Measurements from ENCODE around the gene C3orf38. TPM values are rescaled to one million over a fixed set of nuclear protein-coding genes. Genes with fewer than 3 reads are reported as not detected.

C3orf38 gene
- total RNA-seq, 2 experiments from 2014 or later = 27.5 TPM

DNA sequence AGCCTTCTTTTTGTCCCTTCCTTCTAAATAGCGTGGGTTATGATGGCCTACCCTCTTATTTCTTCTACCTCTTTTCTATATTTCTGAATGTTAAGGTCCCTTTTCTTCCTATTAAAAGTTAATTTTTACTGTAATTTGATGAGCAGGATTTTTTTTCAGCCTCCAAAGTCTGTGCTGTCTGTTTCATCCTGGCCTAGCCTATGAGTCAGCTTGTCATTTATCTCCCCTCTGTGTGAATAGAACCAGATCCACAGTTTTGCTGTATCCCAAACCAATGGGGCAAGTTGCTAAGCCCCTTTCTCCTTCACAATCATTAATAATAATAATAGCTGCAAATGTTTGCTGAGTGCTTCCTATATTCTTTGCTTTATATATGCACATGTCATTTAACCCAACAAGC is 18.1 kb upstream of the C3orf38 start:
- H2AFZ ChIP-seq (ENCODE audit: low read length) = no peak overlapping the region
- H3K4me1 ChIP-seq (ENCODE audit: insufficient read depth, low read length, poor library complexity, severe bottlenecking) = no peaks in the 10 kb centered on the region
- DNase-seq (ENCODE audit: low spot score) = no peak
- no peaks in the 10 kb centered on the region for H3K79me2 ChIP-seq (ENCODE audit: insufficient read depth, low read depth, low read length)
- ChIA-PET CTCF (ENCODE audit: unreplicated experiment) (no interaction called here), POLR2A (interaction anchor here (1.0 to 3.5 kb wide), 4 partner anchors 15 to 58 kb away, joined by 3 to 13 read pairs (median 6); partner anchors contain the start of gene C3orf38)
- H3K27ac ChIP-seq (ENCODE audit: low read depth, low read length, poor library complexity, severe bottlenecking) = no peak overlapping the region
- 0 out of 2 replicates have a peak, but pooled peaks cover 3% of the 10 kb centered on the region for H4K20me1 ChIP-seq (ENCODE audit: insufficient read depth, low read length)
- H3K4me3 ChIP-seq (ENCODE audit: low read depth, low read length, poor library complexity, severe bottlenecking) = no peak overlapping the region
- peaks cover 62% of the 10 kb centered on the region for H3K36me3 ChIP-seq (ENCODE audit: insufficient read depth, low read length)
- H3K9me2 ChIP-seq (ENCODE audit: insufficient read depth, low read length) = no peaks in the 10 kb centered on the region
- H3K4me2 ChIP-seq (ENCODE audit: low read length) = no peak overlapping the region
- H3K9me3 ChIP-seq (ENCODE audit: low read length) = no peaks in the 10 kb centered on the region
- TF ChIP-seq EZH2phosphoT487 (IDR thresholded peaks at IDR 0.05; ENCODE audit: borderline replicate concordance, low read depth, low read length) = no peak
- TF ChIP-seq, protein P1, sequence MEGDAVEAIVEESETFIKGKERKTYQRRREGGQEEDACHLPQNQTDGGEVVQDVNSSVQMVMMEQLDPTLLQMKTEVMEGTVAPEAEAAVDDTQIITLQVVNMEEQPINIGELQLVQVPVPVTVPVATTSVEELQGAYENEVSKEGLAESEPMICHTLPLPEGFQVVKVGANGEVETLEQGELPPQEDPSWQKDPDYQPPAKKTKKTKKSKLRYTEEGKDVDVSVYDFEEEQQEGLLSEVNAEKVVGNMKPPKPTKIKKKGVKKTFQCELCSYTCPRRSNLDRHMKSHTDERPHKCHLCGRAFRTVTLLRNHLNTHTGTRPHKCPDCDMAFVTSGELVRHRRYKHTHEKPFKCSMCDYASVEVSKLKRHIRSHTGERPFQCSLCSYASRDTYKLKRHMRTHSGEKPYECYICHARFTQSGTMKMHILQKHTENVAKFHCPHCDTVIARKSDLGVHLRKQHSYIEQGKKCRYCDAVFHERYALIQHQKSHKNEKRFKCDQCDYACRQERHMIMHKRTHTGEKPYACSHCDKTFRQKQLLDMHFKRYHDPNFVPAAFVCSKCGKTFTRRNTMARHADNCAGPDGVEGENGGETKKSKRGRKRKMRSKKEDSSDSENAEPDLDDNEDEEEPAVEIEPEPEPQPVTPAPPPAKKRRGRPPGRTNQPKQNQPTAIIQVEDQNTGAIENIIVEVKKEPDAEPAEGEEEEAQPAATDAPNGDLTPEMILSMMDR (conservative IDR thresholded peaks at IDR 0.05; ENCODE audit: low read length) = no peak
- intact Hi-C loops (cut with micrococcal nuclease; ENCODE audit: unreplicated experiment) = no loop called here
- no TSS peak for BruUV-seq (replicated peaks)

DNA sequence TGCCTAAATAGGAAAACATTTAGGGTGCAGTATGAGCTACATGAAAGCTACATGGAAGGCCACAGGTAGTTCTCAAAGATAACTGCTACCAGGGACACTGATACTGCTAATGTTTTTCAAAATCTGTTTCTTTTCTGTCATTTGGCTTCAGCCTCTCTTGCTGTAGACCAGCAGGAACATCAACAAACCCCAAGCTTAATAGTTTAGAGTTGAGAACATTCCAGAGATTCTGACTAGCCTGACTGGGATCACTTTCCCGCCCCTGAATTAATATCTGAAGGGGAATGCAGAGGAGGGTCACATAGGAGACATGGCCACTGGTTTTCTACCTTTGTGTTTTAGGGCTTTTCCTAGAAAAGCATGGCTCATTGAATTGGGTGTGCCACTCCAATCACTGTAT is 16.9 kb upstream of the C3orf38 start:
- Histone ChIP-seq H3K9me2 (ENCODE audit: insufficient read depth, low read length) (no peaks in the 10 kb centered on the region), H3K9me3 (ENCODE audit: low read length) (no peaks in the 10 kb centered on the region), H3K4me2 (ENCODE audit: low read length) (no peak overlapping the region), H3K4me3 (ENCODE audit: low read depth, low read length, poor library complexity, severe bottlenecking) (no peak overlapping the region), H4K20me1 (ENCODE audit: insufficient read depth, low read length) (0 out of 2 replicates have a peak, but pooled peaks cover 3% of the 10 kb centered on the region), H3K79me2 (ENCODE audit: insufficient read depth, low read depth, low read length) (no peaks in the 10 kb centered on the region), H3K4me1 (ENCODE audit: insufficient read depth, low read length, poor library complexity, severe bottlenecking) (no peaks in the 10 kb centered on the region), H2AFZ (ENCODE audit: low read length) (no peak overlapping the region), H3K27ac (ENCODE audit: low read depth, low read length, poor library complexity, severe bottlenecking) (no peak overlapping the region), H3K36me3 (ENCODE audit: insufficient read depth, low read length) (peaks cover 70% of the 10 kb centered on the region)
- TF ChIP-seq, protein P1 (conservative IDR thresholded peaks at IDR 0.05; ENCODE audit: low read length) = no peak
- no peak for TF ChIP-seq EZH2phosphoT487 (IDR thresholded peaks at IDR 0.05; ENCODE audit: borderline replicate concordance, low read depth, low read length)
- no TSS peak for BruUV-seq (replicated peaks)
- ChIA-PET POLR2A (interaction anchor here (0.6 to 3.5 kb wide), 6 partner anchors 9 to 155 kb away, joined by 3 to 13 read pairs (median 4); partner anchors contain the start of gene C3orf38), CTCF (ENCODE audit: unreplicated experiment) (no interaction called here)
- intact Hi-C loops (cut with micrococcal nuclease; ENCODE audit: unreplicated experiment) = no loop called here
- no peak for DNase-seq (ENCODE audit: low spot score)

DNA sequence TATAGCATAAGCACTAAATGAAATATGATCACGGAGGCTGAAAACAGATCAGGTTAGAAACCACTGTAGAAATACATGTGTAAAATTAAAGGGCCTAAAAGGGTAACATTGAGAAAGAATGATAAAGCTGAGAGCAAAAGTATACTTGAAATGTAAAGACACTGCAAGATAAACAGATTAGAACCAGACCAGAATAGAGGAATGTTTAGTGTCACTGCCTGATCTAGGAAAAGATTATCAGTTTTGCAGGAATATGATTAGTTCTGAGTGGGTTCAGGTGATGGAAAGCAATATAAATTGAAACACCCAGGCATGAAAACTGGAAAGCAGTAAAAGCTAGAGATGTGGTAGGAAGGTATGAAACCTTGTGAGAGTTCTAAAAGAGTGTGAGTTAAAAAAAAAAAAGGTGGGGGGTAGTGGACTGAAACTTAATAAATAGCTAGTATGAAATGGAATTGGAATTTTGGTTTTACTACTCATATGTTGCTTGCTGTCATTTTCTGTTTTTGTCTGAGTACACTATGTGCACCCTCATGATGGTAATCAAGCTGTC is 16.0 kb upstream of the C3orf38 start:
- H3K36me3 ChIP-seq (ENCODE audit: insufficient read depth, low read length) = peaks cover 79% of the 10 kb centered on the region
- H4K20me1 ChIP-seq (ENCODE audit: insufficient read depth, low read length) = 0 out of 2 replicates have a peak, but pooled peaks cover 3% of the 10 kb centered on the region
- TF ChIP-seq, protein P1 (conservative IDR thresholded peaks at IDR 0.05; ENCODE audit: low read length) = no peak
- no peak for TF ChIP-seq EZH2phosphoT487 (IDR thresholded peaks at IDR 0.05; ENCODE audit: borderline replicate concordance, low read depth, low read length)
- no TSS peak for BruUV-seq (replicated peaks)
- no peak overlapping the region for H3K4me3 ChIP-seq (ENCODE audit: low read depth, low read length, poor library complexity, severe bottlenecking)
- no peaks in the 10 kb centered on the region for H3K4me1 ChIP-seq (ENCODE audit: insufficient read depth, low read length, poor library complexity, severe bottlenecking)
- intact Hi-C loops (cut with micrococcal nuclease; ENCODE audit: unreplicated experiment) = no loop called here
- DNase-seq (ENCODE audit: low spot score) = no peak
- ChIA-PET CTCF (ENCODE audit: unreplicated experiment) (no interaction called here), POLR2A (interaction anchor here (0.5 to 1.8 kb wide), 7 partner anchors 8 to 785 kb away, joined by 3 to 7 read pairs (median 4); no protein-coding TSS in a partner anchor)
- no peaks in the 10 kb centered on the region for H3K79me2 ChIP-seq (ENCODE audit: insufficient read depth, low read depth, low read length)
- H3K9me2 ChIP-seq (ENCODE audit: insufficient read depth, low read length) = no peaks in the 10 kb centered on the region
- H3K4me2 ChIP-seq (ENCODE audit: low read length) = no peak overlapping the region
- H3K9me3 ChIP-seq (ENCODE audit: low read length) = no peaks in the 10 kb centered on the region
- H2AFZ ChIP-seq (ENCODE audit: low read length) = no peak overlapping the region
- H3K27ac ChIP-seq (ENCODE audit: low read depth, low read length, poor library complexity, severe bottlenecking) = no peak overlapping the region

Data from OCI-LY7 (cell line).